AG09309 (cell line): ENCODE data around the gene ZNF264.

ENCODE experiments used
- DNase-seq: peaks from one replicate; pipeline ENCODE4 v3.0.0-alpha.2; 2010; ENCODE audit warnings: low read depth
- H3K4me3 ChIP-seq: 2 replicates; pipeline ENCODE4 v1.5.1; 2011; ENCODE audit warnings: mild to moderate bottlenecking, low read depth, low read length, moderate library complexity; ENCODE audit not compliant: control insufficient read depth
- CTCF ChIP-seq: IDR thresholded peaks from 2 replicates; pipeline ENCODE4 v1.5.1; 2011; ENCODE audit warnings: mild to moderate bottlenecking, low read depth, low read length, inconsistent platforms; ENCODE audit not compliant: insufficient read depth, control insufficient read depth; ENCODE audit errors: missing control alignments

Gene ZNF264

GRCh38 chr19:57191141-57192076, at the start of gene ZNF264:
ZNF264 (plus strand) TSS chr19:57191500; CDS start chr19:57191914, 414 bp downstream.
- peak; percentile 38 for DNase-seq
- peak within 1 kb of the TSS; percentile 83 for H3K4me3 ChIP-seq
- no peak for TF ChIP-seq CTCF

DNA sequence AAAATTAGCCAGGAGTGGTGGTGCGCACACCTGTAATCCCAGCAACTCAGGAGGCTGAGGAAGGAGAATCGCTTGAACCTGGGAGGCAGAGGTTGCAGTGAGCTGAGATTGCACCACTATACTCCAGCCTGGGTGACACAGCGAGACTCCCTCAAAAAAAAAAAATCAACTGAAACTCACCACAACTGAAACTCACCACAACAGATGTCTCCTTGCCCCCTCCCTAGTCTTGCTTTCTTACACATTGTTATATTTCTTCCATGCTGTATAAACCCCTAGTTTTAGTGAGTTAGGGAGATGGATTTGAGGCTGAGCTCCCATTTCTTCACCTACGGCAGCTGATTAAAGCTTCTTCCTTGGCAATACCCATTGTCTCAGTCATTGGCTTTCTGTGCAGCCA, 49.6 kb upstream of the ZNF264 start:
- no peak for DNase-seq
- no peak for TF ChIP-seq CTCF
- H3K4me3 ChIP-seq: no peak overlapping the region

- no peak for DNase-seq
- no peak for TF ChIP-seq CTCF
- no peak overlapping the region for H3K4me3 ChIP-seq
These were observed 38.4 kb upstream of the ZNF264 start for GRCh38 chr19:57152921-57153320.

- H3K4me3 ChIP-seq: no peak overlapping the region
- DNase-seq: no peak
- no peak for TF ChIP-seq CTCF
These were observed 29.2 kb upstream of the ZNF264 start for GRCh38 chr19:57161985-57162539.

- no peak for TF ChIP-seq CTCF
- H3K4me3 ChIP-seq: no peak overlapping the region
- DNase-seq: no peak
These were observed 25.5 kb upstream of the ZNF264 start for GRCh38 chr19:57165846-57166245.

GRCh38 chr19:57167385-57167784, 23.9 kb upstream of the ZNF264 start, which contains the start of gene DUXA:
DUXA (minus strand) TSS chr19:57167485; CDS start chr19:57167443, 42 bp downstream.
- no peak for DNase-seq
- no peak within 1 kb of the TSS for H3K4me3 ChIP-seq
- TF ChIP-seq CTCF: no peak
